Type B pancreatic cell (in vitro differentiated cells): ENCODE results near the gene ABCG5. TPM values are rescaled to one million over a fixed set of nuclear protein-coding genes. Genes with fewer than 3 reads are reported as not detected.

Experiments
- DNase-seq: peaks from one replicate; pipeline ENCODE4 v3.0.0; 2021; ENCODE audit warnings: mixed read lengths; ENCODE audit not compliant: unreplicated experiment; ENCODE audit errors: extremely low spot score
- H3K27ac Mint-ChIP-seq: 2 replicates; pipeline ENCODE4 v1.8.0; 2021; ENCODE audit warnings: mild to moderate bottlenecking, mixed read lengths
- H3K27me3 Mint-ChIP-seq: 2 replicates; pipeline ENCODE4 v1.8.0; 2021; ENCODE audit warnings: mixed read lengths
- H3K36me3 Mint-ChIP-seq: 2 replicates; pipeline ENCODE4 v1.8.0; 2021; ENCODE audit warnings: mixed read lengths
- H3K4me1 Mint-ChIP-seq: one replicate; pipeline ENCODE4 v1.8.0; 2021; ENCODE audit warnings: mixed read lengths; ENCODE audit not compliant: unreplicated experiment
- H3K4me3 Mint-ChIP-seq: 2 replicates; pipeline ENCODE4 v1.8.0; 2021; ENCODE audit warnings: mild to moderate bottlenecking, mixed read lengths
- H3K9me3 Mint-ChIP-seq: 2 replicates; pipeline ENCODE4 v1.8.0; 2021; ENCODE audit warnings: mixed read lengths
- total RNA-seq: library from RNA; stranded (reverse); gene quantifications from 2 replicates; pipeline ENCODE4 v1.2.1, GENCODE V29; 2021; ENCODE audit warnings: low replicate concordance
- TF ChIP-seq, protein P1 (sequence below): fragments of 200-600 bp; sonication (generic); conservative IDR thresholded peaks from 2 replicates; pipeline ENCODE4 v1.5.0; 2021; ENCODE audit warnings: antibody characterized with exemption, mild to moderate bottlenecking

The ABCG5 gene
- total RNA-seq, 1 donor from 2014 or later: 0.10 TPM

DNA sequence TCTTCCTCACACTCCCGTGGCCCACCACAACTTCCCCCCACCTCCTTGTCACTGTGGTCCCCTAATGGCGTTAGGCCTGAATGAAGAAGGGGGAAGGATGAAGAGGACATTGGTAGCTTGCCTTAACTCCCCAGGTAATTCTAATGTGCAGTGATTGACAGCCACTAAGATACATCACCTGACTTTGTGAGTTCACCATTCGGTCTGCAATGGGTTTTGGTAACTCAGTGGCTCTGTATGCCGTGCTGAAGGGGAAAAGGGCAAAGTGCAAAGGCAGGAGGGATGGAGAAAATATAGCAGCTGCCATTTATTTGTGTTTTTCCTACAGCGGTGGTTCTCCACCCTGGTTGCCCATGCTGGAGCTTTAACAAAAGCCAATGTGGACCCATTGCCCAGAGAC, 42.3 kb upstream of the ABCG5 start:
- H3K36me3 Mint-ChIP-seq: no peaks in the 10 kb centered on the region
- H3K9me3 Mint-ChIP-seq: no peaks in the 10 kb centered on the region
- H3K27me3 Mint-ChIP-seq: peaks cover 15% of the 10 kb centered on the region
- peaks cover 5% of the 10 kb centered on the region for H3K4me1 Mint-ChIP-seq
- DNase-seq: no peak
- TF ChIP-seq, protein P1, sequence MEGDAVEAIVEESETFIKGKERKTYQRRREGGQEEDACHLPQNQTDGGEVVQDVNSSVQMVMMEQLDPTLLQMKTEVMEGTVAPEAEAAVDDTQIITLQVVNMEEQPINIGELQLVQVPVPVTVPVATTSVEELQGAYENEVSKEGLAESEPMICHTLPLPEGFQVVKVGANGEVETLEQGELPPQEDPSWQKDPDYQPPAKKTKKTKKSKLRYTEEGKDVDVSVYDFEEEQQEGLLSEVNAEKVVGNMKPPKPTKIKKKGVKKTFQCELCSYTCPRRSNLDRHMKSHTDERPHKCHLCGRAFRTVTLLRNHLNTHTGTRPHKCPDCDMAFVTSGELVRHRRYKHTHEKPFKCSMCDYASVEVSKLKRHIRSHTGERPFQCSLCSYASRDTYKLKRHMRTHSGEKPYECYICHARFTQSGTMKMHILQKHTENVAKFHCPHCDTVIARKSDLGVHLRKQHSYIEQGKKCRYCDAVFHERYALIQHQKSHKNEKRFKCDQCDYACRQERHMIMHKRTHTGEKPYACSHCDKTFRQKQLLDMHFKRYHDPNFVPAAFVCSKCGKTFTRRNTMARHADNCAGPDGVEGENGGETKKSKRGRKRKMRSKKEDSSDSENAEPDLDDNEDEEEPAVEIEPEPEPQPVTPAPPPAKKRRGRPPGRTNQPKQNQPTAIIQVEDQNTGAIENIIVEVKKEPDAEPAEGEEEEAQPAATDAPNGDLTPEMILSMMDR: no peak
- H3K4me3 Mint-ChIP-seq: no peak overlapping the region
- H3K27ac Mint-ChIP-seq: no peak overlapping the region

DNA sequence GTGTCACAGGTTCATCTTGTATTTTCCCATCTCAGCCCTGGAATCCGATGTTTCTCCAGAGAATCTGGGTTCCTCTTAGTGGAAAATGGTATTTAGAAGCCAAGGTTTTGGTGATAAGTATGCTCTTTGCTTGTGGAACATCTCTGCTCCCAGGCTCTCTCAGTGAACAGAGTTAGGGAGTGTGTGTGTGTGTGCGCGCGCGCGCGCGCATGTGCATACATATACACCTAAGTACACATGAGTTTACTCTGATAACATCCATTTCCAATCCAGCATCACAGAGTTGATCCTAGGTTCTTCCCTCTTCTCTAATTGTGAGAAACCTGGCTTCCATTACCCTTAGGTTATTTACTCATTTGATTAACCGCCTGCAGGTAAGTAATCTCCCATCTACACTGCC, 41.8 kb upstream of the ABCG5 start:
- no peaks in the 10 kb centered on the region for H3K9me3 Mint-ChIP-seq
- H3K4me3 Mint-ChIP-seq: no peak overlapping the region

DNA sequence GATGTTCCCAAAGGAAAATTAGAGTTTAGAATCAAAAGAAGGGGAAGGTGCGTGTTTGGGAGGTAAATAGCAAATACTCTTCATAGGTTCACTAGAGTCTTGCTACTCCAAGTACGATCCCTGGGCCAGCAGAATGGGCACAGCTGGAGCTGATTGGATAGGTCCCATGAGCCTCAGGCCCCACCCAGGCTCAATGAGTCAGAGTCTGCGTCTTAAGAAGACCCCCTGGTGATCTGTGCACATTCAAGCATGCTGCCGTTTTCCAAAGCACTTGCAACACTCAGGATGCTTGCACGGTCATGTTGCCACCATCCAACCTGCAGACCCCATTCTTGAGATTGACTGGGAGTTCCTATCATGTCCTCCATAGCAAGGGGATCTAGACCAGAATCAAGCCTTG, 40.6 kb upstream of the ABCG5 start:
- Mint-ChIP-seq H3K4me3 (no peak overlapping the region), H3K36me3 (no peaks in the 10 kb centered on the region), H3K4me1 (no peaks in the 10 kb centered on the region), H3K27ac (no peak overlapping the region), H3K27me3 (peaks cover 17% of the 10 kb centered on the region), H3K9me3 (no peaks in the 10 kb centered on the region)
- TF ChIP-seq, protein P1: no peak
- no peak for DNase-seq

More for the DNA sequence above, 41.8 kb upstream of the ABCG5 start:
- Mint-ChIP-seq H3K27ac (no peak overlapping the region), H3K36me3 (no peaks in the 10 kb centered on the region), H3K27me3 (peaks cover 15% of the 10 kb centered on the region), H3K4me1 (peaks cover 4% of the 10 kb centered on the region)
- TF ChIP-seq, protein P1: no peak
- no peak for DNase-seq

DNA sequence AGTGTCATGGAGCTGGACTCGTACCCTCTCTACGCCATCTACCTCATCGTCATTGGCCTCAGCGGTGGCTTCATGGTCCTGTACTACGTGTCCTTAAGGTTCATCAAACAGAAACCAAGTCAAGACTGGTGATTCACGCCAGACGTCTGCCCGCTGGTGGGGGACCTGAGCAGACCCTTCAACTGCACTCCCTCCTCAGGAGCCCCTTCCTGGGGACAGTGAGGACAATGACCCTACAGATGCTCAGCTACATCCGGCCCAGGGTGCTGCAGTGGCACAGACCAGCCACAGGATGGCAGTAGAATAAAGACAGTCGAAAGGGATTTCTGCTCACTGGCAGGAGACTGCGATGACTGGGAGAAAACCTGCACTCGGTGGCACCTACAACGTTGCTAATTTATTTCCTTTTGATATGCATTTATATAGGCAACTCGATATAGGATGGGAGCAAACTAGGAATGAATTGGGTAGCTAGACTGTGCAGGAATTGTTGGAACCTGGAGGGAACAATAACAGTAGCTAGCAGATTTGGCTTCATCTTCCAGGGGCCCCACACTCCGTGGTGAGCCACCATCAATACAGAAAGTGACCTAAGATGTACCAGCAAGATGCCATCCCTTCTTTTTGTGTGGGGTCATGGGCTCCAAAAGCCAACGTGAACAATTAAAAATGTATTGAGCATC, 39.3 kb upstream of the ABCG5 start:
- Mint-ChIP-seq H3K36me3 (no peaks in the 10 kb centered on the region), H3K4me1 (no peaks in the 10 kb centered on the region), H3K27me3 (peaks cover 24% of the 10 kb centered on the region), H3K9me3 (no peaks in the 10 kb centered on the region), H3K4me3 (no peak overlapping the region), H3K27ac (no peak overlapping the region)
- TF ChIP-seq, protein P1: peak; percentile 91
- DNase-seq: no peak

DNA sequence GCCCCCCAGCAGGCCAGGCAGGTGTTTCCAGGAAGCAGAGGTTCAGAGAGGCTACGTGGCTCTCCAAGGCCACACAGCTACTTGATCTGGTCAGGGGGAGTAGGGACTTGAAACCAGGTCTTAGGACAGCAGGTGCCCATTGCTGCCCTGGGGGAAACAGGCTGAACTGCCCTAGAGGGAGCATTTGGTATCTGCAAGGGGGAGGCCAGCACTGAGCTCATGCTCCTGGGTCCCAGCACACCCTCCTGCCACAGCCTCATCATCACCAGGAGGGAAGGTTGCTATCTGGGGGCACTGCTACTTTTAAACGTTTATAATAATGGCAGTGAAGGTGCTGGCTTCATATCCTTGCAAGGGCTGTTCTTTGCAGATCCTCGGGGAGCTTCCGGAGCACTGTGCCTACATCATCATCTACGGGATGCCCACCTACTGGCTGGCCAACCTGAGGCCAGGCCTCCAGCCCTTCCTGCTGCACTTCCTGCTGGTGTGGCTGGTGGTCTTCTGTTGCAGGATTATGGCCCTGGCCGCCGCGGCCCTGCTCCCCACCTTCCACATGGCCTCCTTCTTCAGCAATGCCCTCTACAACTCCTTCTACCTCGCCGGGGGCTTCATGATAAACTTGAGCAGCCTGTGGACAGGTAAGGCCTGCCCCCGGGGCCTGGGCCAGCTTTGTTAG, 36.3 kb upstream of the ABCG5 start:
- Mint-ChIP-seq H3K36me3 (no peaks in the 10 kb centered on the region), H3K4me1 (no peaks in the 10 kb centered on the region), H3K4me3 (no peak overlapping the region), H3K27me3 (peaks cover 51% of the 10 kb centered on the region), H3K27ac (no peak overlapping the region), H3K9me3 (no peaks in the 10 kb centered on the region)
- no peak for DNase-seq
- TF ChIP-seq, protein P1: no peak
